SK-N-SH treated with all-trans-retinoic acid at 6 μM for 48 hours (cell line): ENCODE data around the gene MRPL9.

ENCODE experiments used
- BACH2 ChIP-seq: fragments of 250-450 bp; sonication (Bioruptor Pico); IDR thresholded peaks from 2 replicates; pipeline ENCODE4 v1.9.0; 2021; ENCODE audit warnings: mild to moderate bottlenecking, borderline replicate concordance
- CREB5 ChIP-seq: fragments of 250-450 bp; sonication (Bioruptor Pico); IDR thresholded peaks from 2 replicates; pipeline ENCODE4 v1.5.1; 2020; ENCODE audit warnings: low read depth, mild to moderate bottlenecking, moderate library complexity
- GLIS3 ChIP-seq: fragments of 250-450 bp; sonication (Bioruptor Pico); IDR thresholded peaks from 2 replicates; pipeline ENCODE4 v1.5.0; 2020; ENCODE audit warnings: mild to moderate bottlenecking, moderate library complexity
- SNAI2 ChIP-seq: fragments of 250-450 bp; sonication (Bioruptor Pico); IDR thresholded peaks from 2 replicates; pipeline ENCODE4 v1.5.0; 2020; ENCODE audit warnings: mild to moderate bottlenecking, moderate library complexity
- ZNF565 ChIP-seq: fragments of 450-650 bp; formaldehyde crosslinking; conservative IDR thresholded peaks from 2 replicates; pipeline ENCODE4 v1.5.0; 2020; ENCODE audit warnings: low read depth, mild to moderate bottlenecking, moderate library complexity
- TF ChIP-seq, protein P1 (sequence below): fragments of 250-450 bp; sonication (Bioruptor Pico); IDR thresholded peaks from 2 replicates; pipeline ENCODE4 v1.8.0; 2020; ENCODE audit warnings: mild to moderate bottlenecking, moderate library complexity, borderline replicate concordance

GRCh38 chr1:151710187-151710840 is 53.0 kb downstream of the MRPL9 start:
- no peak for TF ChIP-seq GLIS3 (CRISPR knock-in tag)
- TF ChIP-seq, protein P1, sequence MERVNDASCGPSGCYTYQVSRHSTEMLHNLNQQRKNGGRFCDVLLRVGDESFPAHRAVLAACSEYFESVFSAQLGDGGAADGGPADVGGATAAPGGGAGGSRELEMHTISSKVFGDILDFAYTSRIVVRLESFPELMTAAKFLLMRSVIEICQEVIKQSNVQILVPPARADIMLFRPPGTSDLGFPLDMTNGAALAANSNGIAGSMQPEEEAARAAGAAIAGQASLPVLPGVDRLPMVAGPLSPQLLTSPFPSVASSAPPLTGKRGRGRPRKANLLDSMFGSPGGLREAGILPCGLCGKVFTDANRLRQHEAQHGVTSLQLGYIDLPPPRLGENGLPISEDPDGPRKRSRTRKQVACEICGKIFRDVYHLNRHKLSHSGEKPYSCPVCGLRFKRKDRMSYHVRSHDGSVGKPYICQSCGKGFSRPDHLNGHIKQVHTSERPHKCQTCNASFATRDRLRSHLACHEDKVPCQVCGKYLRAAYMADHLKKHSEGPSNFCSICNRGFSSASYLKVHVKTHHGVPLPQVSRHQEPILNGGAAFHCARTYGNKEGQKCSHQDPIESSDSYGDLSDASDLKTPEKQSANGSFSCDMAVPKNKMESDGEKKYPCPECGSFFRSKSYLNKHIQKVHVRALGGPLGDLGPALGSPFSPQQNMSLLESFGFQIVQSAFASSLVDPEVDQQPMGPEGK (CRISPR knock-in tag), result no peak
- TF ChIP-seq ZNF565 (CRISPR knock-in tag), result no peak
- no peak for TF ChIP-seq SNAI2 (CRISPR knock-in tag)
- TF ChIP-seq BACH2 (CRISPR knock-in tag), result no peak
- TF ChIP-seq CREB5, result no peak
